NCI-H1048 (cell line): ENCODE results near the gene GCLM.

Source experiments
- DNase-seq: peaks from one replicate; lab custom pipeline; 2025; lab: John Stamatoyannopoulos, UW

Gene GCLM

DNA sequence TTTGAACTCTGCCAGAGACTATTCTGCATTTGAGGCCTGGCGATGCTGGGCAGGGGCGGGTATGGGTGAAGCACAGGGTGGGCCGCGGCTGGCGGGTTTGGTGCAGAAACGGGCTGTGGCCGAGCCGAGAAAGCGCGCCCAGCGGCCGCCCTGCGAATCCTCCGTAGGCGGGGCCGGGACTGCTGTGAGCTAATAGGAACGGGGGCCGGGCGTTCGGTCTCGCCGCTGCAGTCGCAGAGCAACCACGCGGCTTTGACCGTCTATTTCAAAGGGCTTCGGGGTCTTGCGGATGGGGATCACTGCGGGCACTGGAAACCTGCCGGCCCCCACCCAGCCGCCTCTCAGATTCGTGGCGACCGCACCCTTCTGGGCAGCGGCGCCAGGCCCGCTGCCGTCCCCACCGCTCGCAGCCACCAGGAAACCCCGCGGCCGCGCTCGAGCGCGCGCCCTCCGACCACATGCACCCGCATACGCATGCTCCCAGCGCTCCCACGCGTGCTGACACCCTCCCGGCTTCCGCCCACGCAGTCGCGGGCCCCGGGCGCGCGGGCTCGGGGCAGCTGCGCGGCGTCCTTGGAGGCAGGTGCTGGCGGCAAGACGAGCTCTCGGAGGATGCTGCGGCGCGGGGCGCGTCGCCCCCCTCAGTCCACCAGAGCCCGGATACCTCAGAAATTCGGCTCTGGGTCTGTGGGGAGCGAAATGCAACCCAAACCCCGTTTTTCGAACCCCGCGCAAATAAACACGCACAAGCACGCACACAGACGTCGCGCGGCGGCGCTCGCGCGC, 62.8 kb downstream of the GCLM start:
- DNase-seq = peak; percentile 49

GRCh38 chr1:93845538-93846205, 63.6 kb downstream of the GCLM start:
- no peak for DNase-seq

DNA sequence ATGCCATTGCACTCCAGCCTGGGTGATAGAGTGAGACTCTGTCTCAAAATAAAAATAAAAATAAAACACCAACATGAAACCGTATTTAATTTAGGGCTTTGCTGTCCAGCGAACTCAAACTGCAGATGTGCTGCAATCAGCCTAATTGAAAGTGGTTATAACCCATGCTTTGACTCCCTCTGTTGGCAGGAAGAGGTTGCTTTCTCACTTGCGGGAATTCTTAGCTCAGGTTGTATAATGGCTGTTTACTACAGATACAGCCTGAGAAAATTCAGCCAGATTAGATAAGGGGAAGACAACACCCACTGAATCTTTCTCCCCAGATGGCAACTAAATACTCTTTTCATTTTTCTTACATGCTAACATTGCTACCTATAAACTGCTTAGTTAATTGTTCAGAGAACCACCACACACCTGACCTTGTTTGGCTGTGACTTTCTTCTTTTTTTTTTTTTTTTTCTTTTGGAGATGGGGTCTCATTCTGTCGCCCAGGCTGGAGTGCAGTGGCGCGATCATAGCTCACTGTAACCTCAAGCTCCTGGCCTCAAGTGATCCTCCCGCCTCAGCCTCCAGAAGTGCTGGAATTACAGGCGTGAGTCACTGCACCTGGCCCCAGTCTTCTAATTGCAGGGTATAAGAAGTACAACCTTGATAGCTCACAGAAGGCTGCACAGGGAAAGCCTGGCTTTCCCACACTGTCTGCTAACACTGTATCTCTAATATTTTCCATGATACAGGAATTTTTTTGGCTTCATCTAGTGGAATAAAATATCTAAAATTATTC, 64.8 kb downstream of the GCLM start:
- no peak for DNase-seq

GRCh38 chr1:93842750-93843500, 66.3 kb downstream of the GCLM start:
- no peak for DNase-seq

- DNase-seq = no peak
These were observed 67.5 kb downstream of the GCLM start for GRCh38 chr1:93841771-93842170.

GRCh38 chr1:93840956-93841482, 68.2 kb downstream of the GCLM start:
- no peak for DNase-seq

DNA sequence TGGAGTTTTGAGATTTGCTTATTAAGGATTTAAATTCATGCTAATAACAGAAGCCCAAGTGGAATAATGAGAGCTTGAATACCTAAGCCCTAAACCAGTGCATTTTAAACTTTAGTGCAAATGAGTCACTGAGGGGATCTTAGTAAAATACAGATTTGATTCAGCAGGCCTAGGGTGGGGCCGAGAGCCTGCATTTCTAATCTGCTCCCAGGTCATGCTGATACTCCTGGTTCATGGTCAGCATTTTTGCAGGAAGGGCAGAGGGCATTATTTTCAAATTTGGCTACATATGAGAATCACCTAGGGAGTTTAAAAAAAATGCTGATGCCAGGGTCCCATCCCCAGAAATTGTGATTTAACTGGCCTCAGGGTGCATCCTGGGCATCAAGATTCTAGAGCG, 69.5 kb downstream of the GCLM start:
- DNase-seq = no peak

- no peak for DNase-seq
These were observed 69.9 kb downstream of the GCLM start for GRCh38 chr1:93839307-93839706.

- DNase-seq = no peak
These were observed 71.3 kb downstream of the GCLM start for GRCh38 chr1:93837961-93838360.
